A549 treated with ZK216348 at 1 μM for 4 hours (cell line): ENCODE data around the gene DNAJC22. TPM values are rescaled to one million over a fixed set of nuclear protein-coding genes. Genes with fewer than 3 reads are reported as not detected.

Source experiments
- total RNA-seq: library from RNA; stranded (reverse); fragments of 200-300 nt; extraction: Qiagen RNA extraction; gene quantifications from 5 replicates; pipeline ENCODE4 v1.2.3, GENCODE V29; 2022; ENCODE audit warnings: low read depth

The DNAJC22 gene
- 15.2 to 21.5 TPM (median 21.0 TPM) in 5 replicates for total RNA-seq

DNA sequence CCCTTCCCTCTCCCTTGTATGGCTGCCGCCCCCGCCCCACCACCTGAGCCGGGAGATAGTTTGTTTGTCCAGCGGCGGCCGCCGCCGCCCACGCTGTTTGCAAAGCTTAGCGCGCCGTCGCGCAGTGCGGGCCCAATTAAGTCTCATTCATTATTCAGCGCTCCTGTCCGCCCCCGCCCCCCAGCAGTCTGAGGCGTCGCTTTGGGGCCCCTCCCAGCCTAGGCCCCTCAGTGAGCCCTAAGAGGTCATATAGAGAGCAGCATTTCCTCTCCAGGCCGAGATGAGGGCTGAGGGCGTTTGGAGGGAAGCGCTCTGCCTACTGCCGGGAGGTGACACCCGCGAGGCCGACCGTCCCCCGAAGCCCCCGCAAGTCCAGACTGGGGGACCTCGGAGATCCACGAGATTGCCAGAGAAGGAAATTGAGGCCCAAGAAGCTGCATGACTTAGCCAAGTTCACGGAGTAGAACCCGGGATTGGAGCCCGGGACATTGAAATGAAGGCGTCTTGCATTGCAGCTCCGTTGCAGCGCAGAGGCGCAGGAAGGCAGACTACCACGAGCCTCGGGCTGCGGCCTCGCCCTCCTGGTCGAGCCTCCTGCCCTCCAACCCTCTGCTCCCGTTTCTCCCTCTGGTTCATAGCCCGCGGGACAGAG, at the start of gene DNAJC22:
TSS of gene DNAJC22 (plus strand) at position 230 of the 652 bp plus-strand sequence. CDS start 1,985 bp downstream, outside the sequence.

DNA sequence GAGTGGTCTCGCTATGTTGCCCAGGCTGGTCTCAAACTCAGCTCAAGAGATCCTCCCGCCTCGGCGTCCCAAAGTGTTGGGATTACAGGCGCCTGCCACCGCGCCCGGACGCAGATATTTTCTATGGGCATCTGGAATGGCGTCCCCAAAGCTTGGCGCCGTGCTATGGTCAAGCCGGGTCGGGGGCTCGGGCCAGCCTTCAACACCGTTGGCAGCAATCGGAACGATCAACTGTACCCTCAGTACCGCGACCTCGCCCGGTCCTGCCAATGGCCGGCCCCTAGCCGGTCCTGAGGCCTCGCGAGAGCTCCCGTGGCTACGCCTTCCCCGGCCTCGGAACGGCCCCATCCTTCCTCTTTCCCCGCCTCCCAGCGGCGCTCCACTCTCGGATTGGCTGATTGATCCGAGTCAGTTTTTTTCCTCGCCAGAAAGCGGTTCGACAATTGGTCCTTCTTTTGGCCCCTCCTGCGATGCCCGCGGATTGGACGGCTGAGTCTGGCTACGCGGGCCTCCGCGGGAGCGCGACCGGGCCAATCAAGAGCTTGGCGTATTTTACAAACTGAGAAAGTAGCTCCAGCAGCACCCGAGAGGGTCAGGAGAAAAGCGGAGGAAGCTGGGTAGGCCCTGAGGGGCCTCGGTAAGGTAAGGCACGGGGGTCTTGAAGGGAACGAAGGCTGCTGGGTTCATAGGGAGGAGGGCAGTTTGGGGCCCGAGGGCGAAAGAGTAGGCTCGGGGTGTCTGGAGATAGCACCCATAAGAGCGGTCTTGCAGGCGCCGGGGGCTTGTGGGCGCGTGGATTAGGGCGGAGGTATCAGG, 23.8 kb upstream of the DNAJC22 start, which contains the start of gene TROAP:
TSS of gene TROAP (plus strand) at position 548 of the 816 bp plus-strand sequence. CDS start 354 bp downstream, outside the sequence.

DNA sequence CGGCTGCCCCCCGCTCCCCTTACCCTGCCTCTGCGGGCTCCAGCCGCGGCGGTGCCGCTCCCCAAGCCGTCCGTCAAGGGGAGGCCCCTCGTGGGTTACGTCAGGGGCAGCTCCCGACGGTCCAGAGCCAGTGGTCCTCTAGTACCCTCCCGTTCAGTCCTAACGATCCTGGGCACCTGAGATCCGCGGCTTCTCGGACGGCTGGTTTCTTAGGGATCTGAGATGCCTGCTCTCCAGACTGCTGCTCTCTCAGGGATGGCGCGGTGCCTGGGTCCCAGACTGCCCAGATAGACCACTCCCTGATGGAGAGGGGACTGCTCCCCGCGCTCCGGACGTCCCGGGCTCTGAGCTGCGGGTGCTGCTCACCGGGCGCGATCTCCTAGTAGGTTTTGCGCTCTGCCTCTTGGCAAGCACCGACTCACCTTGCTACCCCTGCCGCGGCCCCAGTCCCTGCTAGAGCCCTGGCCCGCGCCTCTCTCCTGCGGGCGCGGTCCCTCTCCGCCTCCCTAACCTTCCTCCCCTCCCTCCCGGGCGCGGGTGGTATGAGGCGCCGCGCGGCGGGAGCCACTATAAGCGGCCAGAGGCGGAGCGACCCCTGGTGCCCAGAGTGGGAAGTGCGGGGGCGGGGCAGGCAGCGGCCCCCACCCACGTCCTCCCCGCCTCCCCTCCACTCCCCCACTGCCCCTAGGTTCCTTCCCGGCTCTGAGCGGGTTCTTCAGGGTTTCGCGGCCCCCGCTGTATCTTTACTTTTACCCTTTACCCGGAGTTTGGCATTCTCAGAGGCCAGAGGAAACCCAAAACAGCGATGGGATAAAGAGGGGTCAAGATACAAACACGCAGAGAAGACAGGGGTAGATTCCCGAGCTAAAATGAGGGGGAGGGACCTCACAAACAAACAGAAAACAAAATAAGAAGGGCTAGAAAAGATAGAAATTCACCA, 9.8 kb upstream of the DNAJC22 start, which contains the start of gene C1QL4:
TSS of gene C1QL4 (minus strand) at position 544 of the 940 bp plus-strand sequence. CDS start 711 bp downstream, outside the sequence.

DNA sequence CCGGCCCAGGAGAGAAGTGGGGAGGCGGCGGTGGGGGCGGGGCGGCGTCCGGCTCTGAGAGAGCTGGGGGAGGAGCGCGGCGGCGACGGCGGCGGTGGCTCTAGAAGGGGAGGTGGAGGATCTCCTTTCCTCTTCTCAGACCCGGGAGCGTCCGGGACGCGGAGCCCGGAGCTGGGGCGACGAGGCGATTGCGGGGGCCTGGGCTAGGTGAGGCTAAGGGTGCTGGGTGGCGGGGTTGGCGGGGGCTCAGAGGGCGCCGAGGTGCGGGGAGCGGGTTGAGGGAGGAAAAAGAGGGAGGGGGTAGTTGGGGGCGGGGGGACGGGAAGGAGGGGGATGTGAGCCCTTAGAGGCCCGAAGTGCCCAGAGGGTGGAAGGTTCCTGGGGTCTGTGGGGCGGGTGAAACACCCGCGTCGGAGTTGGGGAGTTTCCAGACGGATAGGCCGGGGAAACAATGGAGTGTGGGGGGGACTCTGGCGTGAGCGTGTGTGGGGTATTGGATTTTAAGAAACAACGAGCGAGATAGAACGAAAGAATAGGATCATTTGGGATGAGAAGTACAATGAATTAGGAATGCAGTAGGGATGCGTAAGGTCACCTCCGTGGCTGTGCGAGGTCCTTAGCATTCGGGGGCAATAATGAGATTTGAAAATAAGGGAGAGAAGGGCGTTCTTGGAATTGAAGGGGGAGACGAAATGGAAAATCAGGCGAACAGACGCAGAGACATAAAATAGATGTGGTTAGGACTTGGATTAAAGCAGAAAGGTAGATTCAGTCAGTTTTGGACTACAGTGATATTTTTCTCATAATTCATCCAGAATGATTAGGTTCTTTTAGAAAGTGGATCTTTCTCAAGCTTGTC, 20.9 kb downstream of the DNAJC22 start, which contains the start of gene SPATS2:
TSS of gene SPATS2 (plus strand) at position 82 of the 859 bp plus-strand sequence. CDS start 93,551 bp downstream, outside the sequence.

Other genes with a start within 250 kb of the DNAJC22 start
- 11.2 to 19.4 TPM (median 15.6 TPM) in 5 replicates for gene LMBR1L, start 236.0 kb upstream of the DNAJC22 start, total RNA-seq
- 1,785 to 2,573 TPM (median 2,522 TPM) in 5 replicates for gene TUBA1B, start 215.5 kb upstream of the DNAJC22 start, total RNA-seq
- 188 to 228 TPM (median 210 TPM) in 5 replicates for gene TUBA1A, start 157.8 kb upstream of the DNAJC22 start, total RNA-seq
- gene TUBA1C, start 81.8 kb upstream of the DNAJC22 start, total RNA-seq = 1,579 to 1,817 TPM (median 1,710 TPM) in 5 replicates
- gene PRPH, start 51.7 kb upstream of the DNAJC22 start, total RNA-seq = 0.92 to 2.1 TPM (median 1.6 TPM) in 5 replicates
- 75.1 to 98.9 TPM (median 85.1 TPM) in 5 replicates for gene TROAP, start 23.6 kb upstream of the DNAJC22 start, total RNA-seq
- 3.8 to 7.6 TPM (median 6.4 TPM) in 5 replicates for gene C1QL4, start 9.7 kb upstream of the DNAJC22 start, total RNA-seq
- 25.2 to 32.9 TPM (median 30.7 TPM) in 5 replicates for gene SPATS2, start 20.6 kb downstream of the DNAJC22 start, total RNA-seq
- gene KCNH3, start 192.1 kb downstream of the DNAJC22 start, total RNA-seq = 1.5 to 2.8 TPM (median 2.6 TPM) in 5 replicates
- gene MCRS1, start 221.3 kb downstream of the DNAJC22 start, total RNA-seq = 48.6 to 69.1 TPM (median 67.9 TPM) in 5 replicates